ENCODE results near the gene PSMB2.
A peak's percentile ranks its signal among the peaks of the same experiment; 100 is the strongest.

Gene PSMB2

DNA sequence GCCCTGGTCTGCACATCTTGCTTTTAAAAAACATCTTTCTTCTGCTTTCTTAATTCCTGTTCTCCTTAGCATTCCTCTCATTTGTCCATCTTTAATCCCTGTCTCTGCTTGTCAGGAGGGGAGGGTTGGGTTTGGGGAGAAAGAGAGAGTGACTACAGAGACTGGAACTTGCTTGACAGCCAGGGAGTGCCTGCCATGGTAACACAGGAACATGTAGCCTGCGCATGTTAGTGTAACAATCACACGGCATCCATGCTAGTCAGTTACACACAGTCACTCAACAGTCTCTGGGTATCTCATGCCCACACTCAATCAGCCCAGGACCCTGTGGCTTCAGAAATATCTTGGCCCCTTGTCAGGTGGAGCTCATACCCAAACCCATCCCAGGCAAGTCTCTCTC is 69.0 kb downstream of the PSMB2 start:
- DNase-seq (ENCODE audit: low spot score) = no peak

DNA sequence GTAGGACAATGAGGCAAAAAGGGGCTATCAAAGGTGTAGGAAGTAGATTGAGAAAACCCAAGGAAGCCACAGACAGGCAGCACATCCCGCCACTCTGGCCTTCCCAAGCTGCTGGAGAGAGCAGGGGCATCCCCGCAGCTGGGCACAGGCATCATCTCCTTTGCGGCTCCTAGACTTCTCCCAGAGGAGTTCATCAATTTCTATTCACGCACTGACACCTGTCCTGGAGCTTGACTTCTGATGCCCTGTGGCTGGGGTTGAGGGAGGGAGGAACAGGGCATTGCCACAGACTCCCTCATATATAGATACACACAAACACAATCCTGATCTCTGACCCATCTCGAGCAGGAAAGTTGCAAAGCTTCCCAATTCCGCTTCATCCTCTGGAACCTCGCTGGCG is 70.1 kb downstream of the PSMB2 start:
- no peak for DNase-seq (ENCODE audit: low spot score)

DNA sequence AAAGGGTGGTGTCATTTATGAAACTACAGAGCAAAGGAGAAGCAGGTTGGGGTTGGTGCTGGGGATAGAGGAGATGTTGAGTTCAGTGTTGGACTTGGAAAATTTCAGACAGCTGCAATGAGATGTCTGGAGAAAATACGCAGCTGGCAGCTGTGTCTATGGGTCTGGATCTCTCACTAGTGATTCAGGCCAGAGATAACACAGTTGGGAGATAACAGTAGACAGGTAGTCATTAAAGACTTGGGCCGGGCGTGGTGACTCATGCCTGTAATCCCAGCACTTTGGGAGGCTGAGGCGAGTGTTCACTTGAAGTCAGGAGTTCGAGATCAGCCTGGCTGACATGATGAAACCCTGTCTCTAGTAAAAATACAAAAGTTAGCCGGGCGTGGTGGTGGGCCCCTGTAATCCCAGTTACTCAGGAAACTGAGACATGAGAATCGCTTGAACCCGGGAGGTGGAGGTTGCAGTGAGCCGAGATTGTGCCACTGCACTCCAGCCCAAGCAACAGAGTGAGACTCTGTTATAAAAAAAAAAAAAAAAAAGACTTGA is 70.7 kb downstream of the PSMB2 start:
- DNase-seq (ENCODE audit: low spot score) = no peak

DNA sequence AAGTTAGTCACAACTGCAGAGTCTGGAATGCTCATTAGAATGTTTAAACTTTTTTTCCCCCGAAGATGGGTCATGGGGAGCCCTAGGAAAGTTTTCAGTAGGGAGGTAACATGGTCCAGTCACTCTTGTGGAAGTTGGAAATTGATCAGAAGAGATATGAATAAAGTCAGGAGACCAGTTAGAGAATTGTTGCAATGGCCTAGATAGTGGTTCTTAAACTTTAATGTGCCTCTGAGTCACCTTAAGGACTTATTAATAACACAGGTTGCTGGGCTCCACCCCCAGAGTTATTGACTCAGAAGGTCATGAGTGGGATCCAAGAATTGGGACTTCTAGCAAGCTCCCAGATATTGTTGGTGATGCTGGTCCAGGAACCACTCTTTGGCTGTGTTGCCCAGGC is 71.4 kb downstream of the PSMB2 start:
- no peak for DNase-seq (ENCODE audit: low spot score)

DNA sequence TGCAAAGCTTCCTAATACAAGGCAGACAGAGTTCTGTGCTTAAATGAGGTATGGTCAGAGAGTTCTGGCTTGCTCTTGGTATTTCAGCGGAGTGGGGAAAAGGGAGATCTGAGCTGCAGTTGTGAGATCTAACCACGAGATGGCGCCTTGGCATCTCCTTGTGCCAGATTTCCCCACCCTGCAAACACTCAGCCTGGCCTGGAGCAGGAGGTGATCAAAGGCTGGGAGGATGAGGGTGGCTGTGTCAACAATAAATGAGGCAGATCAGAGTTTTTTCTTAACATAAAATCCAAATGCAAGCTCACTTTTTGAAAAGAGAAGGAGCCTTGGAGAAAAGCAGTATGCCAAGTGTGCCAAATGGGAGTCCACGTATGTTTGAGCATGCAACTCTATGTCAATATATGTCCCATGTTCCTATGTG is 72.3 kb downstream of the PSMB2 start:
- peak; percentile 74 for DNase-seq (ENCODE audit: low spot score)

DNA sequence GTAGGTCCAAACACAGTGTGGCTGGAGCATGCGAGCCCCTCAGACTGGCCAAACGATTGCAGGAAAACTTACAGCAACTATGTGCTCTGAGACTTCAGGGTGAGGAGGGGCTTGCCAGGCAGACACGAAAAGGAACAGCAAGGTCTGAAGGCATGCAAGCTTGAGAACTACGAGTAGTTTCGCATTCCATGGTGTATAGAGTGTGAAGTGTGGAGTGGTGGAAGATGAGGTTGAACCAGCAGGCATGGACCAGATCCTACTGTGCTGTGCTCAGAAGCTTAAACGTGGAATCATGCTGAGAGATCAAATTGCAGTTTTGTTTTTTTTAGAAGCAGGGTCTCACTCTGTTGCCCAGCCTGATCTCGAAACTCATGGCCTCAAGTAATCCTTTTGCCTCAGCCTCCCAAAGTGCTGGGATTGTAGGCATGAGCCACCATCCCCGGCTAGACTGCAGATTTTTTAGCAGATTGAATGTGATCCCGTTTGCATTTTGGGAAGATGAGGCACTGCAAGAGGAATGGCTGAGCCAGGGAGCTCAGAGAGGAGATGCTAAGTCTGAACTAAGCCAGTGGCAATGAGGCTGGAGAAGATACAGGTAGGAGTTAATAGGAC is 73.3 kb downstream of the PSMB2 start:
- DNase-seq (ENCODE audit: low spot score) = no peak

DNA sequence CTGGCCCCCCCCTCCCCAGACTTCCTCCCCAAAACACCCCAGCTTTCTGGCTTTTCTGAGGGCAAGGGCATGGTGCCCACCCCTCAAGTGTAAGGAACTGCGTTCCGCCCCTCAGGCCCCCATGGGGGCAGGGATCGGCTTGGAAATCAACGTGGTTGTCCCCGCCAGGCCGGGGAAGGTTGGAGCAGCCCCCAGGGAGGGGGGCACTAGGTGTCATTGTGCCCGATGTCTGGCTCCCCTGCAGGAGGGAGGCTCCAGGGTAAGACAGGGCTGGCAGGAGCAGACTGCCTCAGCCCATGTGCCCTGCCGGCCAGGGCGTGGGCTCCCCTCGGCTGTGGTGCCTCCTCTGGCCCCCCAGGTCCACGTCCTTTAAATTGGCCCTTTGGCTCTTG is 75.6 kb downstream of the PSMB2 start:
- no peak for DNase-seq (ENCODE audit: low spot score)

DNA sequence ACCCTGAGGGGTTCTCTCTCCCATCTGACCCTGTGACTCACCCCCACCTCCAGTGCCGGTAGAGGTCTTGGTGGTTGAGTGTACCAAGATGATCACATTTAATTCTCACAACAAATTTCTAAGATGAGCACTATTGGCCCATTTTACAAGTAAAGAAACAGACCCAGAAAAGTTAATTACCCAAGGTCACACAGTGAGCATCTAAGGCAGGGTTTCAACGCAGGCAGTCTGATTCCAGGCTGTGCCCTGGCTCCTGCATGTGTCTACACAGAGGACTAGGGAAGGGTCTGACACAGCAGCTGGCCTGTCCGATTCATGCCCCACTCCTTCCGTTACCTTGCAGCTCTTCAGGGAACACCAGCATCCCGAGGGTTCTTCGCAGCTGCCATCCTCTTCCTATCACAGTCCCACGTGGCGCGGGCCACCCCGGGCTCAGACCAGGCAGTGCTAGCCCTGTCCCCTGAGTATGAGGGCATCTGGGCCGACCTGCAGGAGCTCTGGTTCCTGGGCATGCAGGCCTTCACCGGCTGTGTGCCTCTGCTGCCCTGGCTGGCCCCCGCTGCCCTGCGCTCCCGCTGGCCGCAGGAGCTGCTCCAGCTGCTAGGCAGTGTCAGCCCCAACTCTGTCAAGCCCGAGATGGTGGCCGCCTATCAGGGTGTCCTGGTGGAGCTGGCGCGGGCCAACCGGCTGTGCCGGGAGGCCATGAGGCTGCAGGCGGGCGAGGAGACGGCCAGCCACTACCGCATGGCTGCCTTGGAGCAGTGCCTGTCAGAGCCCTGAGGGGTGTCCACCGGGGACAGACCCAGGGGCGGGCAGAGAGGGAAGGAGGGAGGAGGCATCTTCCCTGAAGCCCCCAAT is 76.2 kb downstream of the PSMB2 start:
- DNase-seq (ENCODE audit: low spot score) = no peak

DNA sequence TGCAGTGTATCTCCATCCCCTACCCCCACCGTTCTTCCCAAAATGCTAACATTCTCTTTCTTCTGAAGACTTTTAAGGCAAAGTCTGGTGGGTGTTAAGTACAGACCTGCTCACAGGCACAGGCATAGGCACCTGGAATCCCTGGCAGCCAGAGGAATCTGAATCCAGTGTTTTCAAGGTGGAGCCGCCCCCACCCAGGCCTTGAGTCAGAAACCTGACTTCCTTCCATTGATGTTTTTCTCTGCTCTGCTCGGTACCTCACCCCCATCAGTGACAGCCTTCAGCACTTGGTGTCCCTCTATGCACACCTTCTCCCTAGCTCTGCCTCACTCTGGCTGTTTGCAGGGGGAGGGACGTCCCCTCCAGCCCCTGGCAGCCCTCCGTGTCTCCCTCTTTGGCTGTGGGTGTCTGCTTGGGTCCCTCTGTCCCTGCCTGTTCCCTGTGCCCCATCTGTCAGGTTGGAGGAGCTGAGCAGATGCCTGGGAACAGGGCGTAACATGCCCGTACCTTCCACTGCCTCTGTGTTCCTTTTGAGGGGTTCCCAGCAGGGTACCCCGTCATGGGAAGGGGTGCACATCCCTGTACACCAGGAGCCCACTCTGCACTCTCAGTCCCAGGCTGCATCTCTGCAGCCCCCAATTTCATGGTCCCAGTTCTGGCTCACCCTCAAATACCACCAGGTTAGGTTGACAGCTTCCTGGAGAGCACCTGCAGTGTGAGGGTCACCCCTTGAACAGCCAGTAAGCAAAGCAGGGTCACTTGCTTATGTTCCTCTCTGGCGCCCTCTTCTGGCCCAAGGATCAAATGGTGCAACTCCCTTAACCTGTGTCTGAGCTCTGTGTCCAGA is 77.1 kb downstream of the PSMB2 start:
- peak; percentile 71 for DNase-seq (ENCODE audit: low spot score)

DNA sequence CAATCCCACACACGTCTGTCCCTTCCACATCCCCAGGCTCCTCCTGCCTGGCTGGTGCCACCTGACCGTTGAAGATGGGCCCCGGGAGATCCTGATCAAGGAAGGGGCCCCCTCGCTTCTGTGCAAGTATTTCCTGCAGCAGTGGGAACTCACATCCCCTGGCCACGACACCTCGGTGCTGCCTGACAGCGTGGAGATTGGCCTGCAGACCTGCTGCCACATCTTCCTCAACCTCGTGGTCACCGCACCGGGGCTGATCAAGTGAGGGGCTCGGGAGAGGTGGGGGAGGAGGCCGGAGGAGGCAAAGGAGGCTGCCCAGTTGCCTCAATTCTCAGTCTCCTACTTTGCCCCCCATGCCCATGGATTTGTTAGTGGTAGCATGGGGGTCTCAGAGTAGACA is 78.2 kb downstream of the PSMB2 start:
- DNase-seq (ENCODE audit: low spot score) = no peak

DNA sequence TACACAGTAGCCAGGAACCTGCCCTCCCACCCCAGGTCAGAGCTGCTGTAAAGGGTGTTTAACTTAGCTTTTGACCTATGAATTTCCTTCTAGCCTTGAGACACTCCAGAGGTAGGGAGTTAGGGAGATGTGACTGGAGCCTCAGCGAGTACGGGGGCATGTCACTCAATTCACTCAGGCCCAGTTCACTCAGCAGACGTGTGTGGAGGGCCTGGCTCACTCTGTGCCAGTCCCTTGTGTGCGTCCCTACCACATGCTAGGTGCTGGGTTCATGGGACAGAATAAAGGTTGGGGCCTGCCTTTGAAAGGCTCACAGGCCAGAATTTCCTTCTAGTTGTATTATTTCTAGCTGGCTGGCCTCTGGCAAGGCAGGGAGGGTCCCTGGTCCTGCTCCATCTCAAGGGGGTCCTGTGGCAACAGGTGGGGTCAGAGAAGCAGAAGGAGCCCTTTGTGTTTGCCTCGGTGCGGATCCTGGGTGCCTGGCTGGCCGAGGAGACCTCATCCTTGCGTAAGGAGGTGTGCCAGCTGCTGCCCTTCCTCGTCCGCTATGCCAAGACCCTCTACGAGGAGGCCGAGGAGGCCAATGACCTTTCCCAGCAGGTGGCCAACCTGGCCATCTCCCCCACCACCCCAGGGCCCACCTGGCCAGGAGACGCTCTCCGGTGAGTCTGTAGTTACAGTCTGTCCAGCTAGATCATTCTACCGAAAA is 79.2 kb downstream of the PSMB2 start:
- no peak for DNase-seq (ENCODE audit: low spot score)

DNA sequence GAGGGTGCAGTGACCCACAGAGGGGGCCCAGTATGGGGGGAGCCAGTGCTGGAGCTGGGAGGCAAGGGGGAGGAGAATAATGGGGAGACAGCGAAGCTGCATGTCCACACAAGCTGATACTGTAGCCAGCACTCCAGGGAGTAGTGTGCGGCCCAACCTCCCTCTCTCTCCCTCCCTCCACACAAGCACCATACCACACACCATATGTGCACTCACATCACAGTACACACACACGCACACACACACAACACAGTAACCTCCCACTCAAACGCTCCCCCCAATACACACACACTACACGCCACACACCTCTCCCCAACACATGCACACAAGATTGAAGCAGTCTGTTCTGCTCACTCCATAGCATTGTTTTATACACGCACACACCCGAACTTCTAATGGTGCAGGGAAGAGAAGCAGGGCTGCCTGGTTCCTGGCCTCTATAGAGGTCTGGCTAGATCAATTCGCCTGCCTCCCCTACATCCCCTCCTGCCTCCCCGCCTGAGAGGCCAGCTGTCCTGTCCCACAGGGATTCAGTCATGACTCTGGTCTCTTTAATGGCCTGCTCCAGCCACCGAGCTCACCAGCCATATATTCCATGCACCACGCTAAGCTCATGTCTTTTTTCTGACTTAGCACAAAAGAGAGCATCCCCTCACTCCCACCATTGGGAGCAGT is 79.9 kb downstream of the PSMB2 start:
- DNase-seq (ENCODE audit: low spot score) = no peak

DNA sequence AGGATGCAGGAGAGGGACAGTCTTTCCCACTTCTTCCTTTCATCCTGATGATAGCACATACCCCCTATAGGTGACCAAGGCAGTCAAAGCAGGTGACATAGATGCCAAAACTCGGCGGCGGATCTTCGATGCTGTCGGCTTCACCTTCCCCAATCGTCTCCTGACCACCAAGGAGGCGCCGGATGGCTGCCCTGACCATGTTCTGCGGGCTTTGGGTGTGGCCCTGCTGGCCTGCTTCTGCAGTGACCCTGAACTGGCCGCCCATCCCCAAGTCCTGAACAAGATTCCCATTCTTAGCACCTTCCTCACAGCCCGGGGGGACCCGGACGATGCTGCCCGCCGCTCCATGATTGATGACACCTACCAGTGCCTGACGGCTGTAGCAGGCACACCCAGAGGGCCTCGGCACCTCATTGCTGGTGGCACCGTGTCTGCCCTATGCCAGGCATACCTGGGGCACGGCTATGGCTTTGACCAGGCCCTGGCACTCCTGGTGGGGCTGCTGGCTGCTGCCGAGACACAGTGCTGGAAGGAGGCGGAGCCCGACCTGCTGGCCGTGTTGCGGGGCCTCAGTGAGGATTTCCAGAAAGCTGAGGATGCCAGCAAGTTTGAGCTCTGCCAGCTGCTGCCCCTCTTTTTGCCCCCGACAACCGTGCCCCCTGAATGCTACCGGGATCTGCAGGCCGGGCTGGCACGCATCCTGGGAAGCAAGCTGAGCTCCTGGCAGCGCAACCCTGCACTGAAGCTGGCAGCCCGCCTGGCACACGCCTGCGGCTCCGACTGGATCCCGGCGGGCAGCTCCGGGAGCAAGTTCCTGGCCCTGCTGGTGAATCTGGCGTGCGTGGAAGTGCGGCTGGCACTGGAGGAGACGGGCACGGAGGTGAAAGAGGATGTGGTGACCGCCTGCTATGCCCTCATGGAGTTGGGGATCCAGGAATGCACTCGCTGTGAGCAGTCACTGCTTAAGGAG is 80.8 kb downstream of the PSMB2 start:
- peak; percentile 82 for DNase-seq (ENCODE audit: low spot score)

DNA sequence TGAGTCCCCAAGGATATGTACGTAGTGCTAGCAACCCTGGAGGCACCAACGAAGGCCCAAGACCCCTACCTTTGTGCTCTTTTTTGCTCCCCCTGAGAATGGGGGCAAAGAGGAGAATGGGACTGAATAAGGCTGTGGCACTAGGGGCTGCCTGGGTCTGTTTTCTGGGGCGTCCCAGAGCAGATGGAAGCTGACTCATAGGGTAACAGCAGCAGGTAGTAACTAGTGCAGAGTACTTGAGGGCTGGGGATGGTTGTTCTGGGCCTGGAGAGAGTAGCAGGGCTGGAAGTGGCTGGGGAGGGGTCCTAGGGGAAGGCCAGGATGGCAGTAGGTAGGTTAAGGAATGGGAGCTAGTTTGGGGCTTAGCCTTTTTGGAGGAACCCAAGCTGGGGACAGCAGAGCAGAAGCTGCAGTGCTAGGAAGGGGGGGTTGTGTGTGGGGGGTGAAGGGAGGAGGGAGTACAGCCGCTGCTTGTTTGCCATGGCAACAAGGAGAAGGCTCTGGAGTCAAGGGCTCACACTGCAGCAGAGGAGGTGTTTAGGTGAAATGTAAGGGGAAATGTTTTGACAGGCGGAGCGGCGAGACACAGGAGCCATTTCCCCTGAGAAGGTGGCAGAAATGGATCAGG is 81.9 kb downstream of the PSMB2 start:
- DNase-seq (ENCODE audit: low spot score) = peak; percentile 69

DNA sequence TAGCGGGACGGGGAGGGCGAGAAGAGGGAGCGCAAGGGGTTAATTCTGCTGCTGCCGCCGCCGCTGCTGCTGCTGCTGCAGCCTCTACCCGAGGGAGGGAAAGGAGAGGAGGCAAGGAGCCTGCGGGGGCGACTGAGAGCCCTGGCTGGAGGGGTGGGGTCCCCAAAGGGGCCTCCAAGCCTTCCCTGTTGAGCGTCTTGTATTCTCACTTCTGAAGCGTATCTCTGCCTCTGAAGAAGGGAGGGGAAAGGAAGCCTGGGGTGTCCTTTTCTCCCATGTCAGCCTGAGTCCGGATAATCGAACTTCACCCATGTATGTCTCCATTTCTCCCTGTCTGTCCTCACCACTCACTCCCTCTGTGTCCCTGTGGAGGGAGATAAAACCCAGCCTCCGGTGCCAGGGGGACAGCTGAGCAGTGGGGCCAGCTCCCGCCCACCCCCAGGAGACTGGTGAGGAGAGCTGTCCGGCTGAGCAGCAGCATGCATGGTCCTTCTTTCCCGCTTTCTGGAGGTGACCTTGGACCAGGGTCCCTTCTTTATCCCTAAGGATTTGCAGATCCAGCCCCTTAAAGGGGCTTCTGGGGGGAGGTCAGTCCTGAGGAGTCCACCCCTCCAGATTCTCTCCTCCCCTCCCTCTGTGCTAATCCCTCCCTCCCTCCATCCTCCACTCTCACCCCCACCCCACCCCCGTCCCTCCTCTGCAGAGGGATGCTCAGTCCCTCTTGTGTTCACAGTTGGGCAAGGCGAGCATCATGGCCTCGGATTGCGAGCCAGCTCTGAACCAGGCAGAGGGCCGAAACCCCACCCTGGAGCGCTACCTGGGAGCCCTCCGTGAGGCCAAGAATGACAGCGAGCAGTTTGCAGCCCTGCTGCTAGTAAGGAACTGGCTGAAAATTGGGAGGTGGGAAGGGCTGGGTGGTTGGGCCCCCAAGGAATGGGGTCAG is 82.7 kb downstream of the PSMB2 start:
- no peak for DNase-seq (ENCODE audit: low spot score)

DNA sequence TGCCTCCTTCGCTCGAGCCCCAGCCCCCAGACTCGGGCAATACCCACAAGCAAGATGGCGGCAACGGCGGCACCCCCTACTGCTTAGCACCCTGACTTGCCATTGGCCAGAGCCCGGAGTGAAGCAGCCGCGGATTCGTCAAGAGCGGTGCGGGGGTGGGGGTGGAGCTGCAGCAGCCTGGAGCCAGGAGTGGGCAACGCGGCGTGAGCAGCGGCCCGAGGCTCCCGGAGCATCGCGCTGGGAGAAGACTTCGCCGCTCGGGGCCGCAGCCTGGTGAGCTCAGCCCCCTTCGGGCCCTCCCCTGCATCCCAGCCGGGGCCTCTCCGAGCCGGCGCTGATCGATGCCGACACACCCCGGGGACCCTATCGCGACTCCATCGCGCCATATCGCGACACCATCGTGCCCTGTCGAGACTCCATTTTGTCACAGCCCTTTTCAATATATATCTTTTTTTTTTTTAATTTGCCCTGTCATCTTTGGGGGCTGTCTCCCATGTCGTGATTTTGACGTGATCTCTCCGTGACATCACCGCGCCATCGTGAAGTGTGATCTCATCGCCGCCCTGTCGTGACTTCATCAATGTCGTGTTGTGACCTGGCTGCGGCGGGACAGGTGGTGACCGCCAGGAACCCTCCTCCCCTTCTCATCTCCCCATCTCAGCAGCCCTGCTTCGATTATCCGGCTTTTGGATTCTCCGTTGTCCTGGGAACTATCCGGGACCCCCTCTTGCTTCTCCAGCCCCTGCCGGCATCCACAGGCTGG is 83.5 kb downstream of the PSMB2 start, which contains the start of gene NCDN:
Gene NCDN (plus strand): TSS at position 189 of the 763 bp plus-strand sequence. CDS start 392 bp downstream, at position 581.
- DNase-seq (ENCODE audit: low spot score) = peak; percentile 96

DNA sequence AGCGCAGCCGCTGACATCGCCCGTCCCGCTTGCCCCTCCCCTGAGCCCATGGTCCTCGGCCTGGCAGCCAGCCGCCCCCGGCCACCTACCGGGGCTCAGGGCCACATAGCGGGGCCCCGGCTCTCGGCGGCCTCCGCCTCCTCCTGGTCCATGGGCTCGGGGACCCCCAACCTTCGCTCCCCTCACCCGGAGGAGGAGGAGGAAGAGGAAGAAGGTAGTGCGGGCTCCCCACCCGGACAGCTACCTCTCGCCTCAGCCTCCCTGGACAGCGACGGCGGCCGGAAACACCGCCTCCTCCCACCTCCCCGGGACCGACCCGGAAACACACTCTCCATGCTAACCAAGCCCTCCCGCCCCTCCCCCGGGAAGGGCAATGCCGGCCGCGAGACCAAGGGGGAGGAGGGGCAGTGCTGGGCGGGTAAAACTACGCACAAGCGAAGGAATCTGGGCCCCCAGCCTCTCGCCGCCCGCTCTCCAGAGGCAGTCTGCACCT is 84.2 kb downstream of the PSMB2 start, which contains the start of gene KIAA0319L:
Gene KIAA0319L (minus strand): TSS at position 286 of the 493 bp plus-strand sequence. CDS start 2,912 bp downstream, outside the sequence.
- DNase-seq (ENCODE audit: low spot score) = peak; percentile 90
